Urothelium cell line (cell line): ENCODE data around the gene SH3PXD2A.
A peak's percentile ranks its signal among the peaks of the same experiment; 100 is the strongest.

Source experiments
- DNase-seq: peaks from one replicate; pipeline ENCODE4 v3.0.0; 2011; ENCODE audit warnings: low spot score, mixed read lengths
- FAIRE-seq: peaks from 2 replicates; lab custom pipeline; 2011; peaks lifted over from hg19 to GRCh38; lab: Jason Lieb, UNC

Gene SH3PXD2A

DNA sequence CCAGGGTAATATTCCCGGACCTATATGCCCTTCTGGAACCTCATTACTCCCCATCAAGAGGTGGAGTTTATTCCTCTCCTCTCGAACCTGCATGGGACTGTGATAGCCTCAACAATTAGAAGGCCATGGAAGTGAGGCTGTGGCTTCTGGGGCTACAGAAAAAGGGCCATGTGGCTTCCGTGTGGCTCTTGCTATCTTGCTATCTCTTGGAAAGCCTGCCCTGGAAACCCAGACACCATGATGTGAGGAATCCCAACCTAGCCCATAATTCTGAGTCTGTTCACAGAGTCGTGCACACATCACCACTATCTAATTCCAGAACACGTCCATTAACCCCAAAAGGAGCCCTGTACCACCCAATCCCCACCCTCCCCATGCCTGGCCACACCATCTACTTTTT lies 20.8 kb upstream of the SH3PXD2A start:
- DNase-seq = no peak
- FAIRE-seq = no peak

DNA sequence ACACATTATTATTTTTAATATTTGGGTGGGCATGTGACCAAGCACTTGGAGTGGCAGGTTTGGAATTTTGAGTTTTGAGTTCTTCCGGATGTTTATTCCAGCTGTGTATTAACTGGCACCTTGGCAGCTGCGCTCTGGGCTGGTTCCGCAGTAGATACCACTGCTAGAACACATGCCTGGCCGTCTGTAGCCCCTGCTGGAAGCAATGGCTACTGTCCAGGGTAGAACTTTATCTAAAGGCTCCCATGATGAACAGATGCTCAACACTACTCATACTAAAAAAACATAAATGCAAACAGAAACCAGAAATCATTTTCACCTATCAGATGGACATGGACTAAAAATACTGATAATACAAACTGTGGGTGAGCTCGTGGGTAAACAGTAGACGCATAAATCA lies 19.4 kb upstream of the SH3PXD2A start:
- FAIRE-seq (no peak), DNase-seq (no peak)

GRCh38 chr10:103872137-103872931 lies 17.0 kb upstream of the SH3PXD2A start:
- FAIRE-seq (peak; percentile 83), DNase-seq (peak; percentile 39)

DNA sequence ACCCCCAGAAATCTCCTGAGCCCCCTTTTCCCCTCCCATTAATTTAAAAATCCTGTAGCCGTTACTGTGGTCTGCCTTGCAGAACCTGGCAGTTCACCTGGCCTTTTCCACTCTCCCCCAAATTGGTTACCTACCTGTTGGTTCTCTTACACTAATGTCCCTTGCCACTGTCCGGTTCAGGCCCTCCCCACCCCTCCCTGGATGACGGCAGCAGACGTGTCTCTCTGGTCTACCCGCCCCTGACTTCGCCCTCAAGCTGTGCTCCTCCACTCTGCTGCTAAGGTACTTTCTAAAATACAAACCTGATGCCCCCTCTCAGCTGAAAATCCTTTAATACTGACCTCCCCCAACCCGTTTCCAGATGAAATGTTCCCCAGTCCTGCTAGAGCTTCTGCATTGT lies 15.6 kb upstream of the SH3PXD2A start:
- FAIRE-seq = no peak
- DNase-seq = no peak

DNA sequence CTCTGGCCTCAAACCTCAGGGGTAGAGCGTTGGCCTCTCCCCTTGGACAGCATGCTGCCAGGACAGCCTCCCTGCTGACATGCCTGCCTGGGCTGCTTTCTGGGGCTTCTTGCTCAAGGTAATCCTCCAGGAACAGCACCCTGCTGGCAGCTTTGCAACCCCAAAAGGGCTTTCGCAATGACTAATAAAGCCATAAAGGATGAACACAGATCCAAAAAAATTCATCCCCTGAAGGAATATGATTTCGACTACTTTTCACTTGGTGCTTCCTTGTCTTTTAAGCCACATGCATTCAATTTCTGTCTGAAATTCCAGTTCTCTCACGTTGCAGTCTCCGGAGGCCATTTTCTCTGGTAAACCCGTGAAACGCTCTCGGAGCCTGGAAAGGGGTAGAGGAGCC lies 15.1 kb upstream of the SH3PXD2A start:
- DNase-seq (no peak), FAIRE-seq (no peak)

DNA sequence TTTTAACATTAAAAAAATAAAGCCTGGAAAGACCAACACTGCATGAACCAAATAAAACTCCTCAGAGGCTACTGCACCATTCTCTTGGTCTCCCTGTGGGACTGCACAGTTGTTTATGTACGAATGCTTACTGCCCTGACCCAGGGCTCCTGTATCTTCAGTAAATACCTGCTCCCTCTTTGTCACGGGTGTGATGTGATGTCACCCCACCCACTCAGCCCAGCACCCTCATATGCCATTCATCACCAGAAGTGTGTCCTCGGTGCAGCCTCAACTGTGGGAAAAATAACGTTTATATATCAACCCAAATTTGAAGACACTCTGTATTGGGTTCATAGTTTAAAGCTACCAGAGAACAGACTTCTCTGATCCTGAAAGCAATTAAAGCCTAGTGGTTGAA lies 14.0 kb upstream of the SH3PXD2A start:
- DNase-seq = no peak
- FAIRE-seq = no peak

DNA sequence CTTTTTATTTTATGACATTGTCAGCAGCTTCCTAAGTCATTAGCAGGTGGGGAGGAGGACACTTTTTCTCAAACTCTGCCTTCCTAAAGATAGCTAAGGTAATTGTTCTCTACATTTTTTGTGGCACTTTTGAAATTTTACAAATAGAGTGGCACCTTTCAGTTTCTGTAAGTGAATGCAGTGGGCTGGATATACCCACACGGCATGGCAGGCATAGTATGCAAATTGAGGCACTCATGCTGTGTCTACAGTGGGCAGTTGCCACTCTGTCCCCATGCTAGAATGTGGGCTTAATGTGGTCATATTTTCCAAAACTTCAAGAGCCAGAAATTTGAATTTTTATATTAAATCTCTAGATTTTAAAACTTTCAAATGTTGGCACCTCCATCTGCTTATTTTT lies 12.8 kb upstream of the SH3PXD2A start:
- no peak for DNase-seq
- FAIRE-seq = no peak

DNA sequence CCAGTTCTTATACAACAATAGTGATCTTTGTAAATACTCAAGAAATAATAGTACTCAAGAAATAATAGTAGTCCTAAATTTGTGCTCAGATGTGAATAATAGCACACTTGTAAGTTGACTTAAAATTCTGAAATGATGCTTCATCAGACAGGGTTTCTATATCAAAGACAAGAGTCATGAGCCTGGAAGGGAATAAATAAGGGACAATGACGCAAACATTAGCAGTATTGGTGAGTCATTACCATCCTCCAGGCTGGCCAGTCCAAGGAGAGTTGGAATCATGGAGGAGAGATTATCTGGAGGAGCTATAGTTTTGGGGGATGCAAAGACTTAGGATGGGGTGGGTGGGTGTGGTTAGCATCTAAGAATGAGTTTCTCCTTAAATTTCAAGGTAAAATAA lies 6.1 kb upstream of the SH3PXD2A start:
- DNase-seq = no peak
- no peak for FAIRE-seq

GRCh38 chr10:103859161-103860086 lies 4.0 kb upstream of the SH3PXD2A start:
- DNase-seq (peak; percentile 67), FAIRE-seq (no peak)

GRCh38 chr10:103858360-103858759 lies 3.0 kb upstream of the SH3PXD2A start:
- DNase-seq (no peak), FAIRE-seq (no peak)

DNA sequence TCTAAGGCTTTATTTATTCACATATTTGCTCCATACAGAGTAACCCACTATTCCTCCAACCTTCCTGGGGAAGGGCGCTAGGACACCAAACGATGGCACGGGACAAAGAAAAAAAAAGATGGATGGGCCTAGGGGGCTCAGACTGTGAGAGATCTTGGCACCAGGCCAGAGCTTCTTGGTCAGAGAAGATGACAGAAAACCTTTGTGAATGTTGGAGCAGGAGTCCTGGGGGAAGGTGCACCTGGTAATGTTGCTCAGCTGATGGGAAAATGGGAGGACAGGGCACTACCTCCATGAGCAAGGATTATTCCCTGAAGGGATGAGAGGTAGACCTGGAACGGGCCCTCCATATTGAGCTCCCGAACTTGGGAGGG lies 1.4 kb upstream of the SH3PXD2A start:
- FAIRE-seq (no peak), DNase-seq (no peak)

GRCh38 chr10:103855852-103856796 lies 748 bp upstream of the SH3PXD2A start:
- FAIRE-seq (no peak), DNase-seq (no peak)

- peak; percentile 60 for DNase-seq
- FAIRE-seq = no peak
These were observed 537 bp downstream of the SH3PXD2A start for GRCh38 chr10:103854686-103855391.

DNA sequence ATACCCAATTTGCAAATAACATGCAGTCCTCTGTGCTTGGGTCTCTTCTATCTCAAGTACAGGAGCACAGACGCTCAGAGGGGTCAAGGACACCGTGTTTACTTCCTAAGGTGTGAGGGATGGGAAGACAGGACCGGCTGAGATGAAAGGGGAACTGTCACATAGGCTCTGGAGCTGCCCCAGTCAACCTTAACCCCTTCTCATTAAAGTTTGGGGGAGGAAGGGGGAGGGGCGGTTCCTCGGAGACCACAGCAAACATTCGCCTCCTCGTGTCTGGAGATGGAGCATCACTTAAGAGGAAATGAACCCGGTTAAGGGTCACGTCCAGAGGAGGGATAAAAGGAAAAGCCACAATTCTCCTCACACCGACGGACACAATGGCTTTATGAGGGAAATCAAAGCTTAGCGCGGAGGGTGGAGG lies 1.1 kb downstream of the SH3PXD2A start:
- DNase-seq = peak; percentile 45

DNA sequence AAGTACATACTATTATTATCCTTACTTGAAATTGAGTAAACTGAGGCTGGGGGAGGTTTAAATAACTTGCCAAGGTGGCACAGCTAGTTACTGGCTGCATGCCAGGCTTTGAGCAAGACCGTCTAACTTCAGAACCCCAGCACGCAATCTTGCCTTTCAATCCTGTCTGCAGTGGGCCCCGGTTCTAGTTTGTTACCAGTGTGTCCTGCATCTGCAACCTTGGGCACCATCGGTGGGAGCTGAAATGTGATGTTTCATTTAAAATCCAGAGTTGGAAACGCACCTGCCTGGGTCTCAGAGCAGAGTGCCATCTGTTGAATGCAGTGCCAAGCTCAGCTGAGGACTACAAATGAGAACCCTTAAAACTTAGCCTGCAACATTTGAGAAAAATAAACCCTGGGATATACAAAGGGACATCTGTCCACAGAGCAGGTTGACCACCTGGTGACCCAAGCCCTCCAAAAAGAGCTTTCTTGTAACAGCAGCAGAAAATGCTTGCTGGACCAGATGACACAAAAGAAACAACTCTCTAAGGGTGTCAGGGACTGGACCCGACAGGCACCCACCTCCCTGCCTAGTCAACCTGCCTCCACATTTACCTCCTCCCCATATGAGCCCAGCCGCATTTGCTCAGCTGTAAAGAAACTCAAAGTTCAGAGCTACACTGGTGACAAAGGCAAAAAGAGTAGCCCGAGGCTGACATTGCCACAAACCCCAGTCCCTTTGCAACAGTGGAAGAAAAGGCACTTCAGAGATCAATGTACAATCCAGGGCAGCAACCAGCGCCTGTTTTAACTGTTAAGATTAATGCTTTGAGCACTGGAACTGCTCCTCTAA lies 1.7 kb downstream of the SH3PXD2A start:
- no peak for FAIRE-seq
- no peak for DNase-seq

More for the DNA sequence above, 1.1 kb downstream of the SH3PXD2A start:
- no peak for FAIRE-seq

DNA sequence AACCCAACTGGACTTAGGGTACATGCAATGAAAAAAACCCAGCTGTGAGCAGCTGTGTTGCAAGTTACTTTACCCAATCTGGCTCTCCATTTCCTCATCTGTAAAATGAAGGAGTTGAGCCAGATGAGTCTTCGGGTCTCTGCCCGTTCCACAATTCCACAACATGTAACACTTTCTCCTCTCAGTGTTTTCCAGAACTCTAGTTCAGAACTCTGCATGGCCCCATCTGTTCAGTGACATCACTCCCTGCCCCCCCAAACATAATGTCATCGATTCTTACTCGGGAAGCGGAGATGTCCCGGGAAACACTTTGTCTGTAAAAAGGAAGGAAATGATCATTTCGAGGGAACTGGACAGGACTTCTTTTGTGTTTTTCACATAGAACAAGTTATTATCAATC lies 2.5 kb downstream of the SH3PXD2A start:
- DNase-seq = no peak
- no peak for FAIRE-seq

GRCh38 chr10:103852189-103852711 lies 3.1 kb downstream of the SH3PXD2A start:
- FAIRE-seq = no peak
- no peak for DNase-seq

DNA sequence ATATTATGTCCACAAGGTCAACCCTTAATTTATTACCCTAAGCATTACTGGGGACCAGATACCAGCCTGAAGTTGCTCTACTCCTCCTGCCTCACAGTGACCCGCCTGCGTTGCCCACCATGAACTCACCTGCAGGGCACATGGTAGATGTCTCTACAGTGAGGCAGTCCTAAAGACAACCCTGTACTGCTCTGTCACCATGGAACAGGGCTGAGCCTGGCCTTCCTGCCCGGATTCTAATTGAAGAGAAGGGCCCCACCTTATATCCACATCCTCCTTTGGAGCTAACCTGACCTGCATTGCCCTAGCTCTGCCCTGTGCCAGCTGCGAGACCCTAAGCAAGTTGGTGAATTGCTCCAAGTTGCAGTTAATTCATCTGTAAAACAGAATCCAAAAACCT lies 4.1 kb downstream of the SH3PXD2A start:
- DNase-seq (no peak), FAIRE-seq (no peak)

DNA sequence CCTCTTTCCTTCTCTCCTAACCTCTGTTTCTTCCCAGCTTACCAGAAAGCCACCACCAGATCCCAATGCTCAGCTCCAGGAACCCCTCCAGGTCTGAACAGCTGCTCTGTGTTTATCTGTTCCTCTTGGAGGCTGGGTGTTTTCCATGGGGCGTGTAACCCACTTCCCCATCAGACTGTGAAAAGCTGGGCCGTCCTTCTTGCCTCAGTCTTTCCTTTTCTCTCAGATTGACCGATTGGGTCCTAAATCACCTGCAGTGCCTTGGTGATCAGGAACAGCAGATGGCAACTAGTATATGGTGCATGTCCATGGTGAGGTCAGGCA lies 4.8 kb downstream of the SH3PXD2A start:
- FAIRE-seq (no peak), DNase-seq (no peak)
